Epithelial cell of esophagus (primary cell): ENCODE data around the gene KIT.
A peak's percentile ranks its signal among the peaks of the same experiment; 100 is the strongest.

ENCODE experiments used
- DNase-seq: peaks from one replicate; pipeline ENCODE4 v3.0.0; 2010; ENCODE audit warnings: low read depth
- H3K4me3 ChIP-seq: 2 replicates; pipeline ENCODE4 v1.5.1; 2011; ENCODE audit warnings: mild to moderate bottlenecking, low read length, control low read depth
- TF ChIP-seq, protein P1 (sequence below): IDR thresholded peaks from 2 replicates; pipeline ENCODE4 v1.5.1; 2011; ENCODE audit warnings: low read depth, mild to moderate bottlenecking, low read length, control low read depth, inconsistent platforms; ENCODE audit not compliant: insufficient read depth; ENCODE audit errors: missing control alignments

The KIT gene

DNA sequence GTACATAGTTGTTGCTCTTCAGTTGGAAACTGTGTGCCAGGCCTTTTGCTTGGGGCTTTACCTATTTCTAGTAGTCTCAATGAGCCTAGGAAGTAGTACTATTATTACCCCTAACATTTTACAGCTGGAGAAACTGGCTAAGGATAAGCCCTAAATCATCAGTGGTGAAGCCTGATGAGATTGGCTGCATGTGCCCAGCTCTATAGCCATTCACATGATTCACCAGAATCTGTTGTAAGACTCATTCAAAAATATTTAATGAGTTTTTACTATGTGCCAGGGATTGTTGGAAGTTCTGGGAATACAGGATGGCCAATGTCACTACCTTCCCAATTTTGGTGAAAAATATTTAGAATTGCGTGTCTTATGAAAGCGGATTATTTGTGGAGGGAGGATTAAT, 2.8 kb downstream of the KIT start:
- peak; percentile 10 for DNase-seq
- TF ChIP-seq, protein P1, sequence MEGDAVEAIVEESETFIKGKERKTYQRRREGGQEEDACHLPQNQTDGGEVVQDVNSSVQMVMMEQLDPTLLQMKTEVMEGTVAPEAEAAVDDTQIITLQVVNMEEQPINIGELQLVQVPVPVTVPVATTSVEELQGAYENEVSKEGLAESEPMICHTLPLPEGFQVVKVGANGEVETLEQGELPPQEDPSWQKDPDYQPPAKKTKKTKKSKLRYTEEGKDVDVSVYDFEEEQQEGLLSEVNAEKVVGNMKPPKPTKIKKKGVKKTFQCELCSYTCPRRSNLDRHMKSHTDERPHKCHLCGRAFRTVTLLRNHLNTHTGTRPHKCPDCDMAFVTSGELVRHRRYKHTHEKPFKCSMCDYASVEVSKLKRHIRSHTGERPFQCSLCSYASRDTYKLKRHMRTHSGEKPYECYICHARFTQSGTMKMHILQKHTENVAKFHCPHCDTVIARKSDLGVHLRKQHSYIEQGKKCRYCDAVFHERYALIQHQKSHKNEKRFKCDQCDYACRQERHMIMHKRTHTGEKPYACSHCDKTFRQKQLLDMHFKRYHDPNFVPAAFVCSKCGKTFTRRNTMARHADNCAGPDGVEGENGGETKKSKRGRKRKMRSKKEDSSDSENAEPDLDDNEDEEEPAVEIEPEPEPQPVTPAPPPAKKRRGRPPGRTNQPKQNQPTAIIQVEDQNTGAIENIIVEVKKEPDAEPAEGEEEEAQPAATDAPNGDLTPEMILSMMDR: no peak
- no peak overlapping the region for H3K4me3 ChIP-seq

DNA sequence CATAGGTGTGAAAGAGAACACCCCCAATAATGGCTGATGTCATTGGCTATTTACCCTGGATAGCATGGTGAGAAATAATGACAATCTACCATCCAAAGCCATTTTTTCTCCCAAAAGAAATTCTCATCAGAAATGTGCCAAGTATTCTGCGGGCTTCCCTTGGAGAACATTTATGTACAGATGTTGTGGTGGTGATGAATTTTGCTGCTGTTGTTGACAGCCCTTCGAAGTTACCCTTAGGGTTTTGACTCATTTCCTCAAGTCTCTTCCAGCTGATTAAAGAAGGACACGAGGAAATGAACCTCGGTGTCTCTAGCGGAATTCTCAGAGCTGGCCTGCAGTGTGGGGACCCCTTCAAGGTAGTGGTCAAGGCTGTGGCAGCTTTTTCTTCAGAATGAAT, 3.4 kb downstream of the KIT start:
- peak; percentile 80 for DNase-seq
- TF ChIP-seq, protein P1: no peak
- H3K4me3 ChIP-seq: no peak overlapping the region

DNA sequence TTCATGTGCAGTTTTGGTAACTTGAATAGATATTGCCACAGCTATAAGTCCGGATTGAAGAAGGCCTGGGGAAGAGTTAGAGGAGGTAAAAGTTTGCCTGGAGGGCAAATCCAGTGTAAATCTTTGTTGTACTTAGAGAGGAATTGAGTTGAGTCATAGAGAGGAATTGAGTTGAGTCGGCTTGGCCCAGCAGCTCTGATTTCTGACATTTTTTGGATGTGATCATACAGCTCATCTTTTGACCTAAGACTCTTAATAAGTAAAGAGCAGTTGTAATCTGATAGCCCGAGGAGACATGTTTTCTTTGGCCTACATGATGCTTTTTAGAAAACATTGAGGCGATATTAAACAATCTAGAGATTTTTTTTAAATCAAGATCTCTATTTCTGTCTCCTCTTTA, 3.9 kb downstream of the KIT start:
- H3K4me3 ChIP-seq: no peak overlapping the region
- TF ChIP-seq, protein P1: no peak
- DNase-seq: peak; percentile 79

DNA sequence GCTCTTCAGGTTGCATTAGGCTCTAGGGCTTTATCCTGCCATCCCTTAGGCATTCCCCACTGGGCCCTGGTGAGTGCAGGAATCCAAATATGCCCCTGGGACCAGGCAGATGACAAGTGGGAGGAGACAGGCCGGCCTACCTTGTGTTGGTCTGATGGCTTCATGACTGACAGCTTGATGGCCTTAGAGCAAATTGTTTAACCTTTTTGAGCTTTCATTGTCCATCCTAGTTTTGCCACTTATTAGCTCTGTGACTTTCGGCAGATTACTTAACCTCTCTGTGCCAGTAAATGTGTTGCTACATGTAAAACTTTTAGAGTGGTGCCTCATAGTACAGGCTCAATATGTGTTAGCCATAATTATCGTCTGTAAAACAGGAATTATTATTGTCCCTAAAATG, 4.4 kb downstream of the KIT start:
- H3K4me3 ChIP-seq: no peak overlapping the region
- TF ChIP-seq, protein P1: no peak
- DNase-seq: no peak

DNA sequence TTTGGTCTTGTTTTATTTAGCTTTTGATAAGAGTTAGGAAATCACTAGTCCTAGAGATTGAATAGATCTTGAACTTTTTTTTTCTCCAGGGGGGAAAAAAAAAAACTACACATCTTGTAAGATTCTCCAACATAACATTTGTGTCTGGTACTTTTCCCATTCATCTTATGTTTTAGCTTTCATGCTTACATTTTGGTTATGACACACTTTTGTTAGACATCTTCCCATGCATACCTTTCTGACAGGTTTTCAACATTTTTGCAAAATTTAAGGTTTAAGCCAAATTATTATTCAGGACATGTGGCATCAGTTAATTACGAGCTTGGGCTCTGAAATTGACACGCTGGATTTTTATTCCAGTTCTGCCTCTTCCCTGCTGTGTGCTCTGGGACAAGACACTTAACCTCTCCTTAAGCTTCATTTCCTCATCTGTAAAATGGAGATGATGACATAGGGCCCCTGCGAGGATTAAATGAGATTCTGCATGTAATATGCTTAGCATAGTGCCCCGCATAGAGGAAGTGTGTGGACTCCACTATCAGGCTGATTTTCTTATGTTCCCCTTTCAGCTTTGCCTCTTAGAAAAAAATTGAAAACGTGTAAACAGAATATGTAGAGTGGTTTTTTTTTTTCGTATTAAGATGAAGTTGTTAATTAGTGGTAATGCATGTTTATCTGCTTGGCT, 5.3 kb downstream of the KIT start:
- TF ChIP-seq, protein P1: no peak
- no peak overlapping the region for H3K4me3 ChIP-seq
- DNase-seq: no peak

DNA sequence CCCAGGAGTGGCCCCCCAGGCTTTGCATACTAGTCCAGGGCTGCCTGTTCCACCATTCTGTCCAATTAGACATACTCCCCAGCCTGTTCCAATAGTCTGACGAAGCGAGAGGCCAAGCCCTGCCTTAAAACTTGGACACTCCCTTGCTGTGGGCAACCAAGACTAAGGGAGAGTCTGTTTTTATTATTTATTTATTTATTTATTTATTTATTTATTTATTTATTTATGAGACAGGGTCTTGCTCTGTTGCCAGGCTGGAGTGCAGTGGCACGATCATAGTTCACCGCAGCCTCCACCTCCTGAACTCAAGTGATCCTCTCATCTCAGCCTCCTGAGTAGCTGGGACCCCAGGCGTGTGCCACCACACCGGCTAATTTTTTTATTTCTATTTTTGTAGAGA, 6.6 kb downstream of the KIT start:
- no peak for DNase-seq
- no peak overlapping the region for H3K4me3 ChIP-seq
- TF ChIP-seq, protein P1: no peak

DNA sequence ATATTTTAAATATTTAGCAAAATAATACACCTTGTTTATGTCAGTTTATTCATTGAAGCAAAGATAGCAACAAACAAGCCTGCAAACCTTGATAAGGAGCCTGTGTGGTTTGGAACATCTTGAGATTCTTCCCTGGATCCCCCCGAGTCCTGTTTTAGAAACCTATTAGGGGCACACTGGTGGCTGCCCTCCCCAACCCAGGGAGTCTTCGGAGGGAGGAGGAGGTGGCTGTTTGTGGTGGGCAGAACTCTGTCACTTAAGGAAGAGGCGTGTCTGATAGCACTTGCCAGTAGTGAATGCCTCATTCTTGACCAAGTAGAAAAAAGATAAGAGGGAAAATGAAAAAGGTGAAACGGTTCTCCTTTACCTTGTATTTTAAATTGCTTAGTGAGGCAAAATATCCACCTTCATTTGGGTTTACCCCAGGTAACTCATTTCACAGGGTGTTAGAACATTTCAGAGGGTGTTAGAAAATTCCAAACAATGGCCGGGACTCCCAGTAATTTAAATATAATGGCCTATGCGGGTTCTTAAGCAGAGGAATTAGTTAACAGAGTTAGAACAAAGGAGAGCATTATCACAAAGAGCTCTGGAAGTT, 10.4 kb downstream of the KIT start:
- no peak overlapping the region for H3K4me3 ChIP-seq
- TF ChIP-seq, protein P1: no peak
- DNase-seq: no peak
